Measurements from ENCODE around the gene KTN1. TPM values are rescaled to one million over a fixed set of nuclear protein-coding genes. Genes with fewer than 3 reads are reported as not detected.

The KTN1 gene
- 75.0 TPM for total RNA-seq

- Histone ChIP-seq H3K27me3 (ENCODE audit: insufficient read depth, low read length) (no peaks in the 10 kb centered on the region), H3K4me3 (ENCODE audit: low read length) (peak within 1 kb of the TSS; percentile 62), H3K9me3 (ENCODE audit: low read depth, low read length) (no peaks in the 10 kb centered on the region), H3K4me1 (ENCODE audit: insufficient read depth, low read length) (peaks cover 42% of the 10 kb centered on the region)
Measured at GRCh38 chr14:55579724-55580469, at the start of gene KTN1. KTN1 (plus strand) TSS chr14:55580207; CDS start chr14:55612049, 31,842 bp downstream.

GRCh38 chr14:55530464-55530863 lies 49.5 kb upstream of the KTN1 start:
- Histone ChIP-seq H3K9me3 (ENCODE audit: low read depth, low read length) (no peaks in the 10 kb centered on the region), H3K4me1 (ENCODE audit: insufficient read depth, low read length) (no peaks in the 10 kb centered on the region), H3K27me3 (ENCODE audit: insufficient read depth, low read length) (no peaks in the 10 kb centered on the region), H3K4me3 (ENCODE audit: low read length) (no peak overlapping the region)

DNA sequence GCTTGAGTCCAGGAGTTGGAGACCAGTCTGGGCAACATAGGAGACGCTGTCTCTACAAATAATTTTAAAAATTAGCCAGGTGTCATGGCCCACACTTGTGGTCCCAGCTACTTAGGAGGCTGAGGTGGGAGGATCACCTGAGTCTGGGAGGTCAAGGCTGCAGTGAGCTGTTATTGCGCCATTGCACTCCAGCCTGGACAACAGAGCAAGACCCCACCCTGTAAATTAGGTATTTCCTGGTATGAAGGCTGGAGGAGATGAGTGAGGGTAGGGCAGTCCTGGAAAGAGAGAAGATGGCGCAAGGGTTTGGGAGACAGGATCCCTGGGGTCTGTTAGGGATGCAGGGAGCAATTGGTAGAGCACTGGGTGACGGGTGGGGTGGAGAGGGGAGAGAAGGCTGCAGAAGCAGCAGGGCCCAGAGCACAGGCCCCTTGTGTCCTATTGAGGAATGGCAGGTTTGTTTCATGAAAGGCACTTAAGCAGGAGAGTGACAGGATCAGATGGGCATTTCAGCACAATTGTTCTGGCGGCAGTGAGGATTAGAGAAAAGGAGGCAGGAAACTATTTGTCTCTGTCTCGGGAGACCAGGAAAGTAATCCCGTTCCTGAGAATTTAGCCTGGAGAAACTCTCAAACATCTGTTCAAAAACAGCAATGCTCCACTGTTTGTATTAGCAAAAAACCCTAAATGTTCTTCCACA lies 47.2 kb upstream of the KTN1 start:
- Histone ChIP-seq H3K9me3 (ENCODE audit: low read depth, low read length) (no peaks in the 10 kb centered on the region), H3K27me3 (ENCODE audit: insufficient read depth, low read length) (no peaks in the 10 kb centered on the region), H3K4me1 (ENCODE audit: insufficient read depth, low read length) (no peaks in the 10 kb centered on the region), H3K4me3 (ENCODE audit: low read length) (no peak overlapping the region)

- Histone ChIP-seq H3K27me3 (ENCODE audit: insufficient read depth, low read length) (no peaks in the 10 kb centered on the region), H3K9me3 (ENCODE audit: low read depth, low read length) (no peaks in the 10 kb centered on the region), H3K4me3 (ENCODE audit: low read length) (no peak overlapping the region), H3K4me1 (ENCODE audit: insufficient read depth, low read length) (no peaks in the 10 kb centered on the region)
Measured at GRCh38 chr14:55533960-55534359, 46.0 kb upstream of the KTN1 start.

- no peaks in the 10 kb centered on the region for H3K4me1 ChIP-seq (ENCODE audit: insufficient read depth, low read length)
- no peak overlapping the region for H3K4me3 ChIP-seq (ENCODE audit: low read length)
- no peaks in the 10 kb centered on the region for H3K27me3 ChIP-seq (ENCODE audit: insufficient read depth, low read length)
- no peaks in the 10 kb centered on the region for H3K9me3 ChIP-seq (ENCODE audit: low read depth, low read length)
Measured at GRCh38 chr14:55535516-55536203, 44.3 kb upstream of the KTN1 start.

DNA sequence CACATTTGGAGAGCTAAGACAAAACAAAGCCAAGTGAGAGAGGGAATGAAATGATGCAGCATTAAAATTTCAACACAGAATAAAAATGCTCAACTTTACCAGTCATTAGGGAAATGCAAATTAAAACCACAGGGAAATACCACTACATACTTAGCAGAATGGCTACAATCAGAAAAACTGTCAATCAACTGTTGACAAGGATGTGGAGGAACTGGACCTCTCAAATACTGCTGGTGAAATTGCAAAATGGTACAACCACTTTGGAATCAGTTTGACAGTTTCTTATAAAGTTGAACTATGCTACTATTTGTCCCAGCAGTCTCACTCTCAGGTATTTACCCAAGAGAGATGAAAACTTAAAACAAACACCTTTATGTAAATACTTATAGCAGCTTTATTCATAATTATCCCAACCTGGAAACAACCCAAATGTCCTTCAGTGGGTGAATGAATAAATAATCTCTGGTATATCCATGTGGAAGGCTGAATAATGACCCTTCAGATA lies 43.8 kb upstream of the KTN1 start:
- no peak overlapping the region for H3K4me3 ChIP-seq (ENCODE audit: low read length)

GRCh38 chr14:55537782-55538181 lies 42.2 kb upstream of the KTN1 start:
- no peaks in the 10 kb centered on the region for H3K27me3 ChIP-seq (ENCODE audit: insufficient read depth, low read length)
- H3K9me3 ChIP-seq (ENCODE audit: low read depth, low read length) = no peaks in the 10 kb centered on the region
- H3K4me1 ChIP-seq (ENCODE audit: insufficient read depth, low read length) = no peaks in the 10 kb centered on the region
- H3K4me3 ChIP-seq (ENCODE audit: low read length) = no peak overlapping the region

More for the DNA sequence above, 43.8 kb upstream of the KTN1 start:
- no peaks in the 10 kb centered on the region for H3K9me3 ChIP-seq (ENCODE audit: low read depth, low read length)
- no peaks in the 10 kb centered on the region for H3K27me3 ChIP-seq (ENCODE audit: insufficient read depth, low read length)
- H3K4me1 ChIP-seq (ENCODE audit: insufficient read depth, low read length) = no peaks in the 10 kb centered on the region

- H3K4me1 ChIP-seq (ENCODE audit: insufficient read depth, low read length) = no peaks in the 10 kb centered on the region
- H3K4me3 ChIP-seq (ENCODE audit: low read length) = no peak overlapping the region
- H3K9me3 ChIP-seq (ENCODE audit: low read depth, low read length) = no peaks in the 10 kb centered on the region
- no peaks in the 10 kb centered on the region for H3K27me3 ChIP-seq (ENCODE audit: insufficient read depth, low read length)
Measured at GRCh38 chr14:55539975-55540374, 40.0 kb upstream of the KTN1 start.

- no peak overlapping the region for H3K4me3 ChIP-seq (ENCODE audit: low read length)
- no peaks in the 10 kb centered on the region for H3K4me1 ChIP-seq (ENCODE audit: insufficient read depth, low read length)
- no peaks in the 10 kb centered on the region for H3K27me3 ChIP-seq (ENCODE audit: insufficient read depth, low read length)
- H3K9me3 ChIP-seq (ENCODE audit: low read depth, low read length) = no peaks in the 10 kb centered on the region
Measured at GRCh38 chr14:55540847-55541773, 38.9 kb upstream of the KTN1 start.

- no peak overlapping the region for H3K4me3 ChIP-seq (ENCODE audit: low read length)
- no peaks in the 10 kb centered on the region for H3K4me1 ChIP-seq (ENCODE audit: insufficient read depth, low read length)
Measured at GRCh38 chr14:55545779-55546178, 34.2 kb upstream of the KTN1 start.

DNA sequence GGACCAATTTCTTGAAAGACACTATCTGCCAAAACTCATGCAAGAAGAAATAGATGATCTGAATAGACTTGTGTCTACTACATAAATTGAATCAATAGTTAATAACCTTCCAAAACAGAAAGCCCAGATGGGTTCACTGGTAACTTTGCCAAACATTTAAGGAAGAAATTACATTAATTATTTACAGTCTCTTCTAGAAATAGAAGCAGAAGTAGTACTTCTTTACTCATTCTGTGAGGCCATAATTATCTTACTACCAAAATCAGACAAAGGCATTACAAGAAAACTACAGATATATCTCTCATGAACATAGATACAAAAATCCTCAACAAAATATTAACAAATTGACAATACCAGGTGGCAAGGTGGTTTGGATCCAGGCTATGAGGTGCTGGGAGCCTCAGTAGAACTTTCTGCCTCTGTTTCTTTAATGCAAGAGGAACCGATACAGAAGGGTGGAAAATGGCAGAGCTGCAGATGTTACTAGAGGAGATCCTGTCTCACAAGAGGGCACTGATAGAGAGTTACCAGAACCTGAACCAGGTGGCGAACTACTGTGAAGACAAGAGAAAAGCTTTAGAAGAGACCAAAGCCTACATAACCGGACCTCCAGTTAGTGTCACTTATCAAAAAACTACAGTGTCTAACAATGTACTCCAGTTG lies 33.7 kb upstream of the KTN1 start:
- no peaks in the 10 kb centered on the region for H3K9me3 ChIP-seq (ENCODE audit: low read depth, low read length)
- no peak overlapping the region for H3K4me3 ChIP-seq (ENCODE audit: low read length)
- H3K27me3 ChIP-seq (ENCODE audit: insufficient read depth, low read length) = no peaks in the 10 kb centered on the region
- H3K4me1 ChIP-seq (ENCODE audit: insufficient read depth, low read length) = no peaks in the 10 kb centered on the region

More at GRCh38 chr14:55545779-55546178, 34.2 kb upstream of the KTN1 start:
- H3K9me3 ChIP-seq (ENCODE audit: low read depth, low read length) = no peaks in the 10 kb centered on the region
- no peaks in the 10 kb centered on the region for H3K27me3 ChIP-seq (ENCODE audit: insufficient read depth, low read length)

DNA sequence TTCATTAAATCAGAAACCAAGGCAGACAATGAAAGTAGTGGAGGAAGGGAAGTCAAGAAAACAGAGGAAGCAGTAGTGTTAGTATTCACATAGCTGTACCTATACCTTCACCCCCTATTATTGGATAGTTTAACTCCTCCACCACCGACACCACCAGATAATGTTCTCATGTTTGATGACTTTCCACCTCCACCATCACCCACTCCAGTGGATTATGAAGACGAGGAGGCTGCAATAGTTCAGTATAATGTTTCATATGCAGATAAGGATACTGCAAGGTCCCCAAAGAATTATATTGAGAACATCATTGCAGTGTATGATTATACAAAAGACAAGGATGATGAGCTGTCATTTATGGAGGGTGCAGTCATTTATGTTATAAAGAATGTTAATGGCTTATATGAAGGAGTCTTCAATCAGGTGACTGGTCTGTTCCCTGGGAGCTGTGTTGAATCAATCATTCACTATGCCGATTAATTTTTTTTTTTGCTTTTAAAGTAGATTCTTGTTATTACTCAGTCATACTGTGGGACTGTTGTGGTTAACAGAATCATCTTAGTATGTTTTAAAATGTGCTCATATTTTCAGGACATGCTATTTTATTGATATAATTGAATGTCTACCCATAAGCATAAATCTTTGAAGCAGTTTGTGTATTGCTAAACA lies 32.2 kb upstream of the KTN1 start:
- H3K4me3 ChIP-seq (ENCODE audit: low read length) = no peak overlapping the region
- H3K27me3 ChIP-seq (ENCODE audit: insufficient read depth, low read length) = no peaks in the 10 kb centered on the region
- no peaks in the 10 kb centered on the region for H3K4me1 ChIP-seq (ENCODE audit: insufficient read depth, low read length)

DNA sequence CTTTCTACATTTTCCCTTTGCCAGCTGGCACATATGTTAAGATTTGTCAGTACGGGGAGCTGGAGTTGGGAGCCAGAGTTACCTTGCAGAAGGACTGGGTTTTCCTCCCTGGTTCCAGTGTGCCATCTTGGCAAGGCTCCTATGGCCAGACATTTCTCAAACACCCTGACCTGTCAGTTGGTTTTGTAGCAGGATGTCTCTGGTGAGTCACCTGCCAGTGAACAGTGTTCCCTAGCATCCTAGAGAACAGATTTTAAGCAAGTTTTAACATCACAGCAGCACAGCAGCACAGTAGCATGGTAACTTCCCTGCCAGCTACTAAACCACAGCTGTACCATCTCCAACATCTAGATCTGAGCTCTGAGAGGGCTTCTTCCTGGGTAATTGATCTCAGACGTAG lies 26.2 kb upstream of the KTN1 start:
- no peak overlapping the region for H3K4me3 ChIP-seq (ENCODE audit: low read length)
- H3K27me3 ChIP-seq (ENCODE audit: insufficient read depth, low read length) = no peaks in the 10 kb centered on the region
- no peaks in the 10 kb centered on the region for H3K9me3 ChIP-seq (ENCODE audit: low read depth, low read length)
- no peaks in the 10 kb centered on the region for H3K4me1 ChIP-seq (ENCODE audit: insufficient read depth, low read length)

More for the DNA sequence above, 32.2 kb upstream of the KTN1 start:
- H3K9me3 ChIP-seq (ENCODE audit: low read depth, low read length) = no peaks in the 10 kb centered on the region
